Mucosa of descending colon (tissue), 3 donors: Measurements from ENCODE around the gene ERC1. TPM values are rescaled to one million over a fixed set of nuclear protein-coding genes. Genes with fewer than 3 reads are reported as not detected.
A peak's percentile ranks its signal among the peaks of the same experiment; 100 is the strongest.

Experiments
- ATAC-seq: fragments of 200-7000 bp; cut with Tn5 transposase; one replicate; pipeline ENCODE4 v1.9.1; 2020; ENCODE audit warnings: mild to moderate bottlenecking, moderate library complexity
- DNase-seq, 3 donors: peaks; one replicate each; pipeline ENCODE4 v3.0.0-alpha.2; 2020
- H3K36me3 ChIP-seq: fragments of 200-600 bp; one replicate; pipeline ENCODE4 v1.8.0; 2021; ENCODE audit warnings: low read depth, mild to moderate bottlenecking
- H3K4me1 ChIP-seq: fragments of 200-600 bp; one replicate; pipeline ENCODE4 v1.8.0; 2021; ENCODE audit warnings: low read depth, mild to moderate bottlenecking
- H3K4me3 ChIP-seq: fragments of 200-600 bp; one replicate; pipeline ENCODE4 v1.8.0; 2021; ENCODE audit warnings: mild to moderate bottlenecking
- H3K9me3 ChIP-seq: fragments of 200-600 bp; one replicate; pipeline ENCODE4 v1.8.0; 2021; ENCODE audit warnings: mild to moderate bottlenecking
- intact Hi-C, 2 donors: fragments of 100-400 bp; cut with DNase I in 1 of 2; cut with micrococcal nuclease in 1 of 2; formaldehyde crosslinking; loops; one replicate each; pipeline versions ENCODE4 v1.11.0 to v1.11.1; 2022; cut with DNase I, micrococcal nuclease
- total RNA-seq, 3 donors: library from RNA; stranded (reverse); fragmentation: NEBNext Ultra II Directional in 2 of 3; extraction: Animal tissue kit (Norgen Biotek cat#: 25700) in 2 of 3; gene quantifications; one replicate each; pipeline versions ENCODE4 v1.2.1 to v1.2.4, GENCODE V29; 2021 to 2023
- TF ChIP-seq, protein P1 (sequence below): fragments of 200-600 bp; IDR thresholded peaks from one replicate; pipeline ENCODE4 v1.8.0; 2022; ENCODE audit warnings: antibody characterized with exemption, mild to moderate bottlenecking
- donor health status: DM: no; HTN: no; CAD: no; lungs with moderate emphysema.
- donor health status: DM: no; HTN: no; CAD: no.
- donor health status: DM: no; HTN: yes; CAD: no.

The ERC1 gene
- total RNA-seq, 3 donors from 2014 or later, result 42.6 to 76.3 (median 49.6) TPM

DNA sequence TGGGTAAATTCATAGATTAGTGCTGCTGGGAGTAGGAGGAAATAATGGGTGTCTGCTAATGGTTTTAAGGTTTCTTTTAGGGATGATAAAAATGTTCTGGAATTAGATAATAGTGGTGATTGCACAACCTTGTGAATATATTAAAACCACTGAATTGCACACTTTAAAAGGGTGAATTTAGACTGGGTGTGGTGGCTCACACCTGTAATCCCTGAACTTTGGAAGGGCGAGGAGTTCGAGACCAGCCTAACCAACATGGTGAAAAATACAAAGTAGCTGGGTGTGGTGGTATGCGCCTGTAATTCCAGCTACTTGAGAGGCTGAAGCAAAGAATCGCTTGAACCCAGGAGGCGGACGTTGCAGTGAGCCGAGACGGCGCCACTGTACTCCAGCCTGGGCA lies 42.8 kb upstream of the ERC1 start:
- intact Hi-C loops, result loop anchor here in 1 of 2 donors (10.0 kb wide), 1 partner anchor 373 kb away; no protein-coding TSS in a partner anchor
- peak; percentile 5 for ATAC-seq
- DNase-seq, result peak in 2 of 3 donors; percentile 44 to 53

DNA sequence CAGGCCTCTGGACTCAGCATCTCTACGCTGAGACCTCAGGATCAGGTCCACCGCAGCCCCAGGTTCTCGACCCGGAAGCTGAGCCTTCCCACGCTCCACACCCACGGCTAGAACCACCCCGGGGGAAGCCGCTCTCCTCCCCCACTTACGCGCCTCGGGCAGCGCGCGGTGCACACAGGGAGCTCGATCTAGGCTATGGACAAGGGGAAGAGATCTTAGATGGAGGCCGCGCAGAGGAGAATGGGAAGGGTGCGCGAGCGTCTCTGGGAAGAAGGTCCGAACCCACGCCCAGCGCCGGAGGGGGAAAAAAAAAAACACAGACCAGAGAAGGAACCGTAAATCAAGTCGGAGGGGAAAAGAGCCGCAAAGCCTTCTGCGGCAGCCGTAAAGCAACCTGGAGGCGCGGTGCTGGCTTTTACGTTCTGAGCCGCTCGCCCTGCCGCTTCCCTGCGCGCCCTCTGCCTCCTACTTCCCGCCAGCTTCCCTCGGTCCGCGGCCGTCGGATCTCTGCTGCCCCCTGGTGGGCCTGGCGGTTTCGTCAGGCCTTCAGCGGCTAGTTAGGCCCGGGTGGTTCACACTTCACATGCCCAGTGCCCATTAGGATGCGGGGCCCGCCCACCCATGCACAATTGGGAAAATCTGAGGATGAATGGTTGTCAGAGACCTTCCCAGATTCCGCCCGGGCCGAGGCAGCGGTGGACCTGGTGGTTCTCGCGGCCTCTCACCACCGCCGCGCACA lies 41.4 kb upstream of the ERC1 start, which contains the start of gene RAD52:
Gene RAD52 (minus strand): TSS at position 242 of the 739 bp plus-strand sequence. CDS start 16,636 bp downstream, outside the sequence.
- TF ChIP-seq, protein P1, sequence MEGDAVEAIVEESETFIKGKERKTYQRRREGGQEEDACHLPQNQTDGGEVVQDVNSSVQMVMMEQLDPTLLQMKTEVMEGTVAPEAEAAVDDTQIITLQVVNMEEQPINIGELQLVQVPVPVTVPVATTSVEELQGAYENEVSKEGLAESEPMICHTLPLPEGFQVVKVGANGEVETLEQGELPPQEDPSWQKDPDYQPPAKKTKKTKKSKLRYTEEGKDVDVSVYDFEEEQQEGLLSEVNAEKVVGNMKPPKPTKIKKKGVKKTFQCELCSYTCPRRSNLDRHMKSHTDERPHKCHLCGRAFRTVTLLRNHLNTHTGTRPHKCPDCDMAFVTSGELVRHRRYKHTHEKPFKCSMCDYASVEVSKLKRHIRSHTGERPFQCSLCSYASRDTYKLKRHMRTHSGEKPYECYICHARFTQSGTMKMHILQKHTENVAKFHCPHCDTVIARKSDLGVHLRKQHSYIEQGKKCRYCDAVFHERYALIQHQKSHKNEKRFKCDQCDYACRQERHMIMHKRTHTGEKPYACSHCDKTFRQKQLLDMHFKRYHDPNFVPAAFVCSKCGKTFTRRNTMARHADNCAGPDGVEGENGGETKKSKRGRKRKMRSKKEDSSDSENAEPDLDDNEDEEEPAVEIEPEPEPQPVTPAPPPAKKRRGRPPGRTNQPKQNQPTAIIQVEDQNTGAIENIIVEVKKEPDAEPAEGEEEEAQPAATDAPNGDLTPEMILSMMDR, result peak; percentile 94
- intact Hi-C loops, result loop anchor here in 1 of 2 donors (10.0 kb wide), 1 partner anchor 375 kb away; no protein-coding TSS in a partner anchor
- H3K9me3 ChIP-seq, result no peaks in the 10 kb centered on the region
- H3K4me3 ChIP-seq, result peak within 1 kb of the TSS; percentile 61
- peaks cover 3% of the 10 kb centered on the region for H3K36me3 ChIP-seq
- ATAC-seq (peak; percentile 93), DNase-seq (peak; percentile 98)
- peaks cover 22% of the 10 kb centered on the region for H3K4me1 ChIP-seq

More for the DNA sequence above, 42.8 kb upstream of the ERC1 start:
- peak overlapping the region; percentile 61 for H3K4me3 ChIP-seq
- no peaks in the 10 kb centered on the region for H3K9me3 ChIP-seq
- H3K4me1 ChIP-seq, result peaks cover 22% of the 10 kb centered on the region
- TF ChIP-seq, protein P1, result no peak
- peaks cover 3% of the 10 kb centered on the region for H3K36me3 ChIP-seq

DNA sequence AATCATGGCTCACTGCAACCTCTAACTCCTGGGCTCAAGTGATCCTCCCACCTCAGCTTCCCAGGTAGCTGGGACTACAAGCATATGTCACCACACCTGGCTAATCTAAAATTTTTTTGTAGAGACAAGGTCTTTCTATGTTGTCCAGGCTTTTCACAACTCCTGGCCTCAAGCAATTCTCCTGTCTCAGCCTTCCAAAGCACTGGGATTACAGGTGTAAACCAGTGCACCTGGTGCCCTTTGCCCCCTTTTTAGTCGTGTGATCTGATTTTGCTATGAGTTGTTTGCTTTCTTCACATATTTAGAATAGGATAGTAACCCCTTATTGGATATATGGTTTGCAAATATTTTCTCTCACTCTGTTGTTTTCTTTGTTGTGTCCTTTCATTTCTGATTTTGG lies 39.8 kb upstream of the ERC1 start:
- H3K36me3 ChIP-seq, result peaks cover 3% of the 10 kb centered on the region
- no peak for ATAC-seq
- intact Hi-C loops, result no loop called here
- no peak overlapping the region for H3K4me3 ChIP-seq
- TF ChIP-seq, protein P1, result no peak
- H3K9me3 ChIP-seq, result no peaks in the 10 kb centered on the region
- H3K4me1 ChIP-seq, result peaks cover 22% of the 10 kb centered on the region
- DNase-seq, result peak in 1 of 3 donors; percentile 28

DNA sequence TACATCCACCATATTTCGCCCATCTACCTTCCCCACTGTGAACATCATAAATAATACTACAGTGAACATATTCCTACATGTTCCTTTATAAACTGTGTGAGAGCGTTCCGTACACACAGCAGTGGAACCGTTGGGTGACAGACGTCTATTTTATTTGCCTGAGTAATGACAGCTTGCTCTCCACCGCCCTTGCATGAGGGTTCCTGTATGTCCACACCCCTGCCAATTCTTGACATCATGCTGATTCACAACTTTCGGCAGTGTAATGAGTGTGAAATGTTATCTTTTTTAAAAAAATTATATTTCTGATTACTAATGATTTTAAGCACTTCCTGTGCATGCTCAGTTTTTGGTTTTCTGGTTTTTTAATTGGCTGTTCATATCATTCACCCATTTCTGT lies 37.2 kb upstream of the ERC1 start:
- Histone ChIP-seq H3K36me3 (peaks cover 3% of the 10 kb centered on the region), H3K4me3 (no peak overlapping the region), H3K4me1 (peaks cover 13% of the 10 kb centered on the region), H3K9me3 (no peaks in the 10 kb centered on the region)
- ATAC-seq, result no peak
- DNase-seq, result no peak
- intact Hi-C loops, result no loop called here
- TF ChIP-seq, protein P1, result no peak

DNA sequence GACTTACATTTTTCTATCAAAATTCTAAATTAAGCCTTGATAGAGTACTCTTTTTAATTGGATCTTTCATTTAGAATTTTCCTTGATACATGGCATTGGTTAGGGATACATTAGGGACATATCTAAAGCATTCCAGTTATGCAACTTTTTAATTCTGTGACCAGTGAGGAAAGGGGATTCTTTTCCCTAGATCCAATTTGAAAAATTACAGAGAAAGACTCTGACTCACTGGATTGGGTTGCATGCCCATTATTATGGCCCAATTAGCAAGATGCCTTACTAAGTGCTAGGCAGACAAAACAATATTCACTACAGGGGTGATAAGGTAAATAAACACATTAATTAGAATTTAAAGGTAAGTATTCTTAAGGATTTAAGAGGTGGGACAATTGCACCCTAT lies 36.3 kb upstream of the ERC1 start:
- Histone ChIP-seq H3K4me3 (no peak overlapping the region), H3K4me1 (peaks cover 10% of the 10 kb centered on the region), H3K36me3 (peaks cover under 1% of the 10 kb centered on the region), H3K9me3 (no peaks in the 10 kb centered on the region)
- DNase-seq (no peak), ATAC-seq (no peak)
- intact Hi-C loops, result no loop called here
- TF ChIP-seq, protein P1, result no peak
